Panc1 (cell line): ENCODE measurements around the gene PLCG1. TPM values are rescaled to one million over a fixed set of nuclear protein-coding genes. Genes with fewer than 3 reads are reported as not detected.

Experiments
- ATAC-seq: fragments of 200-7000 bp; cut with Tn5 transposase; 2 replicates; pipeline ENCODE4 v1.9.1; 2020; ENCODE audit warnings: mild to moderate bottlenecking, moderate library complexity
- BruUV-seq: library from RNA; stranded (reverse); fragments of 400-500 nt; replicated peaks from 2 replicates; lab custom pipeline; 2021; lab: Mats Ljungman, UMichigan
- CTCF ChIA-PET: fragments of 300-600 bp; sonication (Branson Sonifier 250); formaldehyde crosslinking; loops from one replicate; lab custom pipeline; 2022; ENCODE audit warnings: antibody characterized with exemption; lab: Charles Lee
- POLR2A ChIA-PET: fragments of 300-600 bp; sonication (Branson Sonifier 250); formaldehyde crosslinking; loops from one replicate; lab custom pipeline; 2022; ENCODE audit warnings: antibody characterized with exemption; lab: Charles Lee
- DNase-seq: peaks from one replicate; pipeline ENCODE4 v3.0.0-alpha.2; 2010; ENCODE audit warnings: low read depth, low spot score
- H3K27ac ChIP-seq: 2 replicates; pipeline ENCODE4 v1.5.1; 2011; ENCODE audit warnings: mild to moderate bottlenecking, low read length, inconsistent platforms
- H3K27me3 ChIP-seq: fragments of 200-500 bp; sonication (Bioruptor generic); 2 replicates; pipeline ENCODE4 v1.6.0; 2014; ENCODE audit warnings: low read length, inconsistent platforms; ENCODE audit not compliant: control insufficient read depth, insufficient read depth
- H3K36me3 ChIP-seq: fragments of 200-500 bp; sonication (Bioruptor generic); 2 replicates; pipeline ENCODE4 v1.5.1; 2014; ENCODE audit warnings: inconsistent platforms, mild to moderate bottlenecking, low read length, moderate library complexity; ENCODE audit not compliant: control insufficient read depth, insufficient read depth
- H3K4me1 ChIP-seq: 2 replicates; pipeline ENCODE4 v1.5.1; 2011; ENCODE audit warnings: inconsistent platforms, mild to moderate bottlenecking, low read length, moderate library complexity; ENCODE audit not compliant: control insufficient read depth, insufficient read depth
- H3K4me3 ChIP-seq, 2 experiments: 2 replicates each; pipeline ENCODE4 v1.5.1; 2011 to 2012; ENCODE audit warnings: low read depth in 2 of 2, low read length in 2 of 2, mild to moderate bottlenecking in 2 of 2, inconsistent platforms in 1 of 2, moderate library complexity in 1 of 2
- H3K9me3 ChIP-seq: fragments of 200-500 bp; sonication (Bioruptor generic); 2 replicates; pipeline ENCODE4 v1.5.1; 2014; ENCODE audit warnings: low read depth, mild to moderate bottlenecking, inconsistent platforms, low read length, moderate library complexity; ENCODE audit not compliant: control insufficient read depth, insufficient read depth
- POLR2AphosphoS5 ChIP-seq: IDR thresholded peaks from 2 replicates; pipeline ENCODE4 v1.6.1; 2012; ENCODE audit warnings: mild to moderate bottlenecking, low read depth, low read length, moderate library complexity
- SIN3A ChIP-seq: IDR thresholded peaks from 2 replicates; pipeline ENCODE4 v1.6.1; 2012; ENCODE audit warnings: low read depth, mild to moderate bottlenecking, low read length, moderate library complexity, borderline replicate concordance; ENCODE audit not compliant: insufficient read depth
- TCF7L2 ChIP-seq: IDR thresholded peaks from 2 replicates; pipeline ENCODE4 v1.6.1; 2011; ENCODE audit warnings: mild to moderate bottlenecking, low read depth, low read length, inconsistent platforms
- in situ Hi-C: cut with HindIII; loops from 2 replicates; pipeline ENCODE4 v1.10.0; 2016; ENCODE audit warnings: low sequenced_read_pairs, low pct_unique_long_range_greater_than_20kb
- intact Hi-C: fragments of 100-400 bp; cut with micrococcal nuclease; formaldehyde crosslinking; loops from one replicate; pipeline ENCODE4 v1.10.0; 2022; ENCODE audit not compliant: unreplicated experiment
- total RNA-seq: library from RNA; stranded (reverse); gene quantifications from one replicate; pipeline ENCODE4 v1.2.1, GENCODE V29; 2021; ENCODE audit not compliant: unreplicated experiment
- TF ChIP-seq, protein P1 (sequence below), 2 experiments: IDR thresholded peaks; 2 replicates each; pipeline ENCODE4 v1.6.1; 2011 to 2012; ENCODE audit warnings: low read depth in 2 of 2, control low read depth in 1 of 2, low read length in 1 of 2, mild to moderate bottlenecking in 1 of 2, moderate library complexity in 1 of 2; ENCODE audit not compliant: insufficient read depth in 1 of 2
- TF ChIP-seq, protein P2 (sequence below): fragments of 450-650 bp; IDR thresholded peaks from 2 replicates; pipeline ENCODE4 v1.5.1; 2017; ENCODE audit warnings: mild to moderate bottlenecking

The PLCG1 gene
- total RNA-seq, 1 experiment from 2014 or later, result 159 TPM

DNA sequence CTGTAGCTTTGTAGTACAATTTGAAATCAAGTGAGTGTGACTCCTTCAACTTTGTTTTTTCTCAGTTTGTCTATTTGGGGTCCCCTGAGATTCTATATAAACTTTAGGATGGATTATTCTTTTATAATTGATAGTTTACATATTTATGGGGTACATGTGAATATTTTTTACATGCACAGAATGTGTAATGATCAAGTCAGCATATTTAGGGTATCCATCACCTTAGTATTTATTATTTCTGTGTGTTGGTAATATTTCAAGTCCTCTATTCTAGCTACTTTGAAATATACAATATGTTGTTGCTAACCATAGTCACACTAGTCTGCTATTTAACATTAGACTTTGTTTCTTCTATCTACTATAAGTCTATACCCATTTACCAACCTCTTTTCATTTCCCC lies 50.3 kb downstream of the PLCG1 start:
- H3K9me3 ChIP-seq, result 0 out of 2 replicates have a peak, but pooled peaks cover 3% of the 10 kb centered on the region
- H3K4me3 ChIP-seq, result no peak overlapping the region
- H3K36me3 ChIP-seq, result no peaks in the 10 kb centered on the region
- H3K4me1 ChIP-seq, result no peaks in the 10 kb centered on the region
- no peak for DNase-seq
- in situ Hi-C loops (no loop called here), intact Hi-C loops (no loop called here)
- TF ChIP-seq, protein P1, sequence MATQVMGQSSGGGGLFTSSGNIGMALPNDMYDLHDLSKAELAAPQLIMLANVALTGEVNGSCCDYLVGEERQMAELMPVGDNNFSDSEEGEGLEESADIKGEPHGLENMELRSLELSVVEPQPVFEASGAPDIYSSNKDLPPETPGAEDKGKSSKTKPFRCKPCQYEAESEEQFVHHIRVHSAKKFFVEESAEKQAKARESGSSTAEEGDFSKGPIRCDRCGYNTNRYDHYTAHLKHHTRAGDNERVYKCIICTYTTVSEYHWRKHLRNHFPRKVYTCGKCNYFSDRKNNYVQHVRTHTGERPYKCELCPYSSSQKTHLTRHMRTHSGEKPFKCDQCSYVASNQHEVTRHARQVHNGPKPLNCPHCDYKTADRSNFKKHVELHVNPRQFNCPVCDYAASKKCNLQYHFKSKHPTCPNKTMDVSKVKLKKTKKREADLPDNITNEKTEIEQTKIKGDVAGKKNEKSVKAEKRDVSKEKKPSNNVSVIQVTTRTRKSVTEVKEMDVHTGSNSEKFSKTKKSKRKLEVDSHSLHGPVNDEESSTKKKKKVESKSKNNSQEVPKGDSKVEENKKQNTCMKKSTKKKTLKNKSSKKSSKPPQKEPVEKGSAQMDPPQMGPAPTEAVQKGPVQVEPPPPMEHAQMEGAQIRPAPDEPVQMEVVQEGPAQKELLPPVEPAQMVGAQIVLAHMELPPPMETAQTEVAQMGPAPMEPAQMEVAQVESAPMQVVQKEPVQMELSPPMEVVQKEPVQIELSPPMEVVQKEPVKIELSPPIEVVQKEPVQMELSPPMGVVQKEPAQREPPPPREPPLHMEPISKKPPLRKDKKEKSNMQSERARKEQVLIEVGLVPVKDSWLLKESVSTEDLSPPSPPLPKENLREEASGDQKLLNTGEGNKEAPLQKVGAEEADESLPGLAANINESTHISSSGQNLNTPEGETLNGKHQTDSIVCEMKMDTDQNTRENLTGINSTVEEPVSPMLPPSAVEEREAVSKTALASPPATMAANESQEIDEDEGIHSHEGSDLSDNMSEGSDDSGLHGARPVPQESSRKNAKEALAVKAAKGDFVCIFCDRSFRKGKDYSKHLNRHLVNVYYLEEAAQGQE (IDR thresholded peaks at IDR 0.05; ENCODE audit: insufficient read depth in 1 of 2, low read depth in 2 of 2, low read length in 1 of 2), result no peak
- TF ChIP-seq, protein P2, sequence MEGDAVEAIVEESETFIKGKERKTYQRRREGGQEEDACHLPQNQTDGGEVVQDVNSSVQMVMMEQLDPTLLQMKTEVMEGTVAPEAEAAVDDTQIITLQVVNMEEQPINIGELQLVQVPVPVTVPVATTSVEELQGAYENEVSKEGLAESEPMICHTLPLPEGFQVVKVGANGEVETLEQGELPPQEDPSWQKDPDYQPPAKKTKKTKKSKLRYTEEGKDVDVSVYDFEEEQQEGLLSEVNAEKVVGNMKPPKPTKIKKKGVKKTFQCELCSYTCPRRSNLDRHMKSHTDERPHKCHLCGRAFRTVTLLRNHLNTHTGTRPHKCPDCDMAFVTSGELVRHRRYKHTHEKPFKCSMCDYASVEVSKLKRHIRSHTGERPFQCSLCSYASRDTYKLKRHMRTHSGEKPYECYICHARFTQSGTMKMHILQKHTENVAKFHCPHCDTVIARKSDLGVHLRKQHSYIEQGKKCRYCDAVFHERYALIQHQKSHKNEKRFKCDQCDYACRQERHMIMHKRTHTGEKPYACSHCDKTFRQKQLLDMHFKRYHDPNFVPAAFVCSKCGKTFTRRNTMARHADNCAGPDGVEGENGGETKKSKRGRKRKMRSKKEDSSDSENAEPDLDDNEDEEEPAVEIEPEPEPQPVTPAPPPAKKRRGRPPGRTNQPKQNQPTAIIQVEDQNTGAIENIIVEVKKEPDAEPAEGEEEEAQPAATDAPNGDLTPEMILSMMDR, result no peak
- no peak for TF ChIP-seq POLR2AphosphoS5
- TF ChIP-seq TCF7L2, result no peak
- no peak for TF ChIP-seq SIN3A
- H3K27me3 ChIP-seq, result no peaks in the 10 kb centered on the region
- CTCF ChIA-PET, result no interaction called here
- POLR2A ChIA-PET, result no interaction called here
- BruUV-seq, result no TSS peak
- no peak overlapping the region for H3K27ac ChIP-seq
- ATAC-seq, result no peak

DNA sequence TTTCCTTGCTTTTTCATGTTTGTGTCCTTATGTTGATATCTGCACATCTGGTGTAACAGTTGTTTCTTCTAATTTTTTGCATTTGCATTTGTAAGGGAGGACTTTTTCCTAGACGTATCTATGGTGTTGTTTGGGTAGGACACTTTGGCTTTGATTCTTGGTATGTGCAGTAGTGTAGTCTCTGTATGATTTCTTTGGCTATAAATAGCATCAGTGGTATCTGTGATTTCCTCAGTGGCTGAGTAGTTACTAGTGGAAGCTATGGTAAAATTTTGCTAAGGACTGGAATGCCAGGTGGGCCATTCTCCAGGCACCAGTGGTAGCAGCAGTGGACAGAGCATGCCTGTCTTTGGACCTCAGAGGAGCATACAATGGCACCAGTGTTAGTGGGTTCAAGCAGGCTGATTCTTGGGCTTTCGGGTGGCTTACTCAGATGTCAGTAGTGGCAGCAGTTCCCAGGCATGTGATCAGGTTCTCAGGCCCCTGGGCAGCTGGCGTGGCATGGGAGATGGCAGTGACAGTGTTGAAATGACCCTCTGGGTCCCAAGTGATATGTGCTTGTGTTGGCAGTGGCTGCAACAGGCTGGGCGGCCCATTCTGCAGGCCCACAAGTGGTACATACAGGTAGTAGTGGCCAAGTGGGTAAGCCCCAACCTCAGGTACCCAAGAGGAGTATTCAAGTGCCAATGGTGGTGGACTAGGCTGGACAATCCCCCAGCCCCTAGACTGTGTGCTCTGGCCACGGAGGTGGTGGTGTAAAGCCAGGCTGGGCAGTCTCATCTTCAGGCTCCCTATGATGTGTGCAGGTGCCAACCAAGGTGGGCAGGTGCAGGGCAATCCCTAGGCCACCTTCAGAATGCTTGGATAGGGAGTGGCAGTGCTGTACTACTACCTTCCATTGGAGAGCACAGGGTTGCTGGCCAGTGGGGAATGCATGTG lies 54.5 kb downstream of the PLCG1 start:
- Histone ChIP-seq H3K27me3 (no peaks in the 10 kb centered on the region), H3K36me3 (no peaks in the 10 kb centered on the region), H3K4me1 (no peaks in the 10 kb centered on the region), H3K4me3 (no peak overlapping the region), H3K9me3 (0 out of 2 replicates have a peak, but pooled peaks cover 3% of the 10 kb centered on the region), H3K27ac (no peak overlapping the region)
- ChIA-PET CTCF (no interaction called here), POLR2A (no interaction called here)
- intact Hi-C loops, result no loop called here
- DNase-seq (no peak), ATAC-seq (no peak)
- in situ Hi-C loops, result no loop called here
- no TSS peak for BruUV-seq
- no peak for TF ChIP-seq SIN3A
- TF ChIP-seq, protein P1 (IDR thresholded peaks at IDR 0.05; ENCODE audit: insufficient read depth in 1 of 2, low read depth in 2 of 2, low read length in 1 of 2), result no peak
- no peak for TF ChIP-seq POLR2AphosphoS5
